AG10803 (cell line): ENCODE data around the gene TRPM3.

Experiments
- DNase-seq: peaks from one replicate; pipeline ENCODE4 v3.0.0; 2010; ENCODE audit warnings: low read depth
- H3K4me3 ChIP-seq: 2 replicates; pipeline ENCODE4 v1.5.1; 2011; ENCODE audit warnings: mild to moderate bottlenecking, low read length, control low read depth
- TF ChIP-seq, protein P1 (sequence below): conservative IDR thresholded peaks from 2 replicates; pipeline ENCODE4 v1.5.1; 2011; ENCODE audit warnings: mild to moderate bottlenecking, low read length, control low read depth, inconsistent platforms

TRPM3 gene

GRCh38 chr9:71122022-71122275 is 528 bp upstream of the TRPM3 start:
- no peak for DNase-seq
- TF ChIP-seq, protein P1, sequence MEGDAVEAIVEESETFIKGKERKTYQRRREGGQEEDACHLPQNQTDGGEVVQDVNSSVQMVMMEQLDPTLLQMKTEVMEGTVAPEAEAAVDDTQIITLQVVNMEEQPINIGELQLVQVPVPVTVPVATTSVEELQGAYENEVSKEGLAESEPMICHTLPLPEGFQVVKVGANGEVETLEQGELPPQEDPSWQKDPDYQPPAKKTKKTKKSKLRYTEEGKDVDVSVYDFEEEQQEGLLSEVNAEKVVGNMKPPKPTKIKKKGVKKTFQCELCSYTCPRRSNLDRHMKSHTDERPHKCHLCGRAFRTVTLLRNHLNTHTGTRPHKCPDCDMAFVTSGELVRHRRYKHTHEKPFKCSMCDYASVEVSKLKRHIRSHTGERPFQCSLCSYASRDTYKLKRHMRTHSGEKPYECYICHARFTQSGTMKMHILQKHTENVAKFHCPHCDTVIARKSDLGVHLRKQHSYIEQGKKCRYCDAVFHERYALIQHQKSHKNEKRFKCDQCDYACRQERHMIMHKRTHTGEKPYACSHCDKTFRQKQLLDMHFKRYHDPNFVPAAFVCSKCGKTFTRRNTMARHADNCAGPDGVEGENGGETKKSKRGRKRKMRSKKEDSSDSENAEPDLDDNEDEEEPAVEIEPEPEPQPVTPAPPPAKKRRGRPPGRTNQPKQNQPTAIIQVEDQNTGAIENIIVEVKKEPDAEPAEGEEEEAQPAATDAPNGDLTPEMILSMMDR: no peak
- H3K4me3 ChIP-seq: no peak overlapping the region

- H3K4me3 ChIP-seq: no peak overlapping the region
- no peak for DNase-seq
- TF ChIP-seq, protein P1: no peak
These were observed 747 bp downstream of the TRPM3 start for GRCh38 chr9:71120501-71121247.

DNA sequence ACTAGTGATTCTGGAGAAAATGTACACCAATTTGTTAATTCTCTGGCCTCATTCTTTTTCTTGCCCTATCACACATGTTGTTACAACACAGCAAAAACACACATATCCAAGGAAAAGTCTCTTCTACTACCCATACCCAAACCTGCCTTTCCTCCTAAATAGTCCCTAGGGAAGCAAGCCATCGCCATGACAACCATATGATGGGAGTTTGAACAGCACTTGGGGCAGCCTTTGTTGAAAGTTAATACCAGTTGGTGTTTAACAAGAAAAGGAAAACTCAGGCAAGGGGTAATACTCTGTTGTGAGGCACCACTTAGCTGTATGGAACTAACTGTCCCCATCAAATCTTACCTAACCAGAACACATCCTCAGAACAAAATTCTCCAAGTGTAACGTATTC is 1.7 kb downstream of the TRPM3 start:
- no peak for DNase-seq
- no peak overlapping the region for H3K4me3 ChIP-seq
- TF ChIP-seq, protein P1: no peak

DNA sequence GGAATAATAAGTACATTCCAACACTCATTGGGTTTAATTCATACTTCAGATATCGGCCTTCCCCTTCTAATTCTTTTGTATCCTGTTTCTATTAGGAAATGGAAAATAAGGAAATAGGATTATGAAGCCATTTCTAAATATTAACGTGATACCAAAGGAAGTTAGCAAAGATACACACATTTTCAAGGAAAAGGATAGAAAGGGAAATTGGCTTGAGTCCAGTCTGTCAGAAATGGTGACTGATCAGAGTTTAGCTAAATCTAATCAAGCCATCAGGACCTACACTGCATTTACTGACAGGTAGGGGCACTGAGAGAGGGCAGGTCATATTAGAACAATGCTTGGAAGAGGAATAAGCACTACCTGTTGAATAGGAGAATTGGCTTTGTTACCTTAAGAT is 3.1 kb downstream of the TRPM3 start:
- H3K4me3 ChIP-seq: no peak overlapping the region
- TF ChIP-seq, protein P1: no peak
- DNase-seq: no peak

GRCh38 chr9:71115448-71115975 is 5.9 kb downstream of the TRPM3 start:
- TF ChIP-seq, protein P1: no peak
- no peak for DNase-seq
- H3K4me3 ChIP-seq: no peak overlapping the region

DNA sequence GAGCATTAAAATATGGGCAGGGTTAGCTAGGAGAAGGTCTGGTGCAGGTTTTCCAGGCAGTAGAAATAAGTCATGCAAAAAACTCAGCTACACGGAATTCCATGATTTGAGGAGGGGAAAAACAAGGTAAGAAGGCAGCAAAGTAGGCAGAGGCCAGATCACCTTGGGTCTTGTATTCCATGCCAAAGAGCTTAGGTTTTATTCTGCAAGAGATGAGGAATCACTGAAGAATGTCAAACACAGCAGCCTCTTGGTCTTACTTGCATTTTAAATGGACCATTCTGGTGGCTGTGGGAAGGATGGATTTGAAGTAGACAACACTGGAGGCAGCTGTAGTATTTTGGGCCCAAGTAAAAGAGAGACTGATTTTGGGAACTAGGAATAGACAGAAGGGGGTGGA is 8.6 kb downstream of the TRPM3 start:
- no peak for DNase-seq
- H3K4me3 ChIP-seq: no peak overlapping the region
- TF ChIP-seq, protein P1: no peak

- no peak for DNase-seq
- H3K4me3 ChIP-seq: no peak overlapping the region
- TF ChIP-seq, protein P1: no peak
These were observed 12.5 kb downstream of the TRPM3 start for GRCh38 chr9:71108937-71109336.
